Lower lobe of right lung (tissue), 2 donors: Measurements from ENCODE around the gene CNPY4. TPM values are rescaled to one million over a fixed set of nuclear protein-coding genes. Genes with fewer than 3 reads are reported as not detected.

Source experiments
- ATAC-seq, 2 donors: fragments of 200-7000 bp; cut with Tn5 transposase; one replicate each; pipeline ENCODE4 v1.9.1; 2020 to 2022; ENCODE audit warnings: mild to moderate bottlenecking in 2 of 2, moderate library complexity in 2 of 2
- DNase-seq: peaks from one replicate; pipeline ENCODE4 v3.0.0-alpha.2; 2020
- H3K27ac ChIP-seq: fragments of 200-600 bp; one replicate; pipeline ENCODE4 v1.8.0; 2022
- H3K27me3 ChIP-seq: fragments of 200-600 bp; one replicate; pipeline ENCODE4 v1.8.0; 2022; ENCODE audit warnings: low read depth
- H3K36me3 ChIP-seq: fragments of 200-600 bp; one replicate; pipeline ENCODE4 v1.8.0; 2022; ENCODE audit warnings: mild to moderate bottlenecking
- H3K4me1 ChIP-seq: fragments of 200-600 bp; one replicate; pipeline ENCODE4 v1.8.0; 2022
- H3K4me3 ChIP-seq: fragments of 200-600 bp; one replicate; pipeline ENCODE4 v1.8.0; 2022; ENCODE audit warnings: mild to moderate bottlenecking
- H3K9me3 ChIP-seq: fragments of 200-600 bp; one replicate; pipeline ENCODE4 v1.8.0; 2022
- intact Hi-C: fragments of 100-400 bp; cut with DNase I; formaldehyde crosslinking; loops from one replicate; pipeline ENCODE4 v1.11.0; 2022
- long read RNA-seq: library from polyadenylated mRNA; unstranded; transcript quantifications from one replicate; pipeline ENCODE4 v2.0.0, GENCODE V29; 2021
- total RNA-seq: library from RNA; stranded (reverse); fragmentation: NEBNext Ultra II Directional; extraction: Animal tissue kit (Norgen Biotek cat#: 25700); gene quantifications from one replicate; pipeline ENCODE4 v1.2.1, GENCODE V29; 2021
- TF ChIP-seq, protein P1 (sequence below): fragments of 200-600 bp; IDR thresholded peaks from one replicate; pipeline ENCODE4 v1.8.0; 2022; ENCODE audit warnings: antibody characterized with exemption, mild to moderate bottlenecking
- donor health status: DM: no; HTN: yes; CAD: no; lungs with severe emphysema.

The CNPY4 gene, protein sequence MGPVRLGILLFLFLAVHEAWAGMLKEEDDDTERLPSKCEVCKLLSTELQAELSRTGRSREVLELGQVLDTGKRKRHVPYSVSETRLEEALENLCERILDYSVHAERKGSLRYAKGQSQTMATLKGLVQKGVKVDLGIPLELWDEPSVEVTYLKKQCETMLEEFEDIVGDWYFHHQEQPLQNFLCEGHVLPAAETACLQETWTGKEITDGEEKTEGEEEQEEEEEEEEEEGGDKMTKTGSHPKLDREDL
- total RNA-seq = 10.5 TPM
- long read RNA-seq, transcript CNPY4-201 (6 exons, 1,502 nt) = major isoform, 7 of 11 reads
- long read RNA-seq, partial matches to known transcripts = 1 of 11 reads
- long read RNA-seq, other reads (novel, unspliced or antisense) = 3 of 11 reads

DNA sequence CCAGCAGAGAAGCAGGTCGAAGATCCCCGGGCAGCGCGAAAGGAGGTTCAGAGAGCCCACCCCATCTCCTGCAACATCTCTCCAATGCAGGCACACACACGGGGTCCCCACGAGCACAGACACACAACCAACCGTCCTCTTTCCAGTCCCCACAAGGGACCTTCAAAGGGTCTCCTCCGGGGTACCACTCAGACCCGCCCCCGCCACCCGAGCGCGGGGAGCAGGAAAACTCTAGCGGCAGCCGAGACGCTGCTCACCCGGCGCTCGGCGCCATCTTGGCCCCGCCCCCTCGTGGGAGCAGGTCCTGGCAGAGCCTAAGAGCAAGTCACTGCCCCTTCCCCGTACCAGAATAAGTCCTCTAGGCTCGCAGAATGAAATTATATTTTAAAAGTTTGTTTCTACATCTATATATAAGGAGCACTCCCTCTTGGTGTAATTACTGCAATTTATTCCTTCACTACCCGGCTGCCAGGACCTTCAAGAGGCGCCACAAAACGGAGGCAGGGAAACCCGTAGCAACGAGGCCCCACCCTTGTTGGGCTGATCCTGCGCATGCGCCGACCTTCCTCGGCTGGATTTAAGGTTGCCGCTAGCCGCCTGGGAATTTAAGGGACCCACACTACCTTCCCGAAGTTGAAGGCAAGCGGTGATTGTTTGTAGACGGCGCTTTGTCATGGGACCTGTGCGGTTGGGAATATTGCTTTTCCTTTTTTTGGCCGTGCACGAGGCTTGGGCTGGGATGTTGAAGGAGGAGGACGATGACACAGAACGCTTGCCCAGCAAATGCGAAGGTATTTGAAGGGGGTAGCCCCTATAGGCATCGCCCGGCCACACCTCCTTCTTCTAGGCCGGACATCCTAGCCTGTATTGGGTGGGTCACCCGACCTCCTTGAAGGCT lies at the start of gene CNPY4, which contains the start of gene TAF6:
Gene CNPY4 (plus strand): TSS at position 563 of the 898 bp plus-strand sequence. CDS start 111 bp downstream, at position 674.
Gene TAF6 (minus strand): TSS at position 287 of the 898 bp plus-strand sequence. CDS start 5,149 bp downstream, outside the sequence.
- intact Hi-C loops = no loop called here

DNA sequence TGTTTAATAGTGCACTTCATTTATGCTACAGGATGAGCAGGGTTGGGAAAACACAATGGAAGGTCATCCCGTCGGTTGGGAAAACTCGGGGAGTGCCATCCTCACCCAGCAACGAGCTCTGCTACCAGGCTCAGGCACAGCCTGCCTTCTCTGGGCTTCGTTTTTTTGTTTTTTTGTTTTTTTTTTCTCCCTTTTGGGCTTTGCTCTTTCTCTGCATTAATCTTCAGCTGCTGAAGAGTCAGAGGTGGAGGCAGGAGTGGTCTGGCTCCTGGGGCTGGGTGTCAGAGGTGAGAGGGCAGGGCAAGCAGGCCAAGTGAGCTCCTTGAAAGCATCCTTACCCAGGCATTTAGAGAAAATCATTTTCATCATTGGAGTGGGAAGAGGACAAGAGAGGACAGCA lies 49.4 kb upstream of the CNPY4 start:
- Histone ChIP-seq H3K27ac (no peak overlapping the region), H3K36me3 (peaks cover 68% of the 10 kb centered on the region), H3K27me3 (no peaks in the 10 kb centered on the region), H3K4me3 (no peak overlapping the region), H3K9me3 (peaks cover 28% of the 10 kb centered on the region), H3K4me1 (peaks cover 8% of the 10 kb centered on the region)
- ATAC-seq (no peak), DNase-seq (no peak)
- intact Hi-C loops = no loop called here
- TF ChIP-seq, protein P1, sequence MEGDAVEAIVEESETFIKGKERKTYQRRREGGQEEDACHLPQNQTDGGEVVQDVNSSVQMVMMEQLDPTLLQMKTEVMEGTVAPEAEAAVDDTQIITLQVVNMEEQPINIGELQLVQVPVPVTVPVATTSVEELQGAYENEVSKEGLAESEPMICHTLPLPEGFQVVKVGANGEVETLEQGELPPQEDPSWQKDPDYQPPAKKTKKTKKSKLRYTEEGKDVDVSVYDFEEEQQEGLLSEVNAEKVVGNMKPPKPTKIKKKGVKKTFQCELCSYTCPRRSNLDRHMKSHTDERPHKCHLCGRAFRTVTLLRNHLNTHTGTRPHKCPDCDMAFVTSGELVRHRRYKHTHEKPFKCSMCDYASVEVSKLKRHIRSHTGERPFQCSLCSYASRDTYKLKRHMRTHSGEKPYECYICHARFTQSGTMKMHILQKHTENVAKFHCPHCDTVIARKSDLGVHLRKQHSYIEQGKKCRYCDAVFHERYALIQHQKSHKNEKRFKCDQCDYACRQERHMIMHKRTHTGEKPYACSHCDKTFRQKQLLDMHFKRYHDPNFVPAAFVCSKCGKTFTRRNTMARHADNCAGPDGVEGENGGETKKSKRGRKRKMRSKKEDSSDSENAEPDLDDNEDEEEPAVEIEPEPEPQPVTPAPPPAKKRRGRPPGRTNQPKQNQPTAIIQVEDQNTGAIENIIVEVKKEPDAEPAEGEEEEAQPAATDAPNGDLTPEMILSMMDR = no peak

More for the DNA sequence above, at the start of gene CNPY4, which contains the start of gene TAF6:
- peak within 1 kb of the TSS; percentile 80 for H3K4me3 ChIP-seq
- peaks cover 18% of the 10 kb centered on the region for H3K4me1 ChIP-seq
- peak within 1 kb of the TSS; percentile 93 for H3K27ac ChIP-seq
- no peaks in the 10 kb centered on the region for H3K9me3 ChIP-seq
- DNase-seq (peak; percentile 96), ATAC-seq (peak; percentile 94 to 96)
- no peaks in the 10 kb centered on the region for H3K36me3 ChIP-seq
- H3K27me3 ChIP-seq = no peaks in the 10 kb centered on the region
- TF ChIP-seq, protein P1 = peak; percentile 5

DNA sequence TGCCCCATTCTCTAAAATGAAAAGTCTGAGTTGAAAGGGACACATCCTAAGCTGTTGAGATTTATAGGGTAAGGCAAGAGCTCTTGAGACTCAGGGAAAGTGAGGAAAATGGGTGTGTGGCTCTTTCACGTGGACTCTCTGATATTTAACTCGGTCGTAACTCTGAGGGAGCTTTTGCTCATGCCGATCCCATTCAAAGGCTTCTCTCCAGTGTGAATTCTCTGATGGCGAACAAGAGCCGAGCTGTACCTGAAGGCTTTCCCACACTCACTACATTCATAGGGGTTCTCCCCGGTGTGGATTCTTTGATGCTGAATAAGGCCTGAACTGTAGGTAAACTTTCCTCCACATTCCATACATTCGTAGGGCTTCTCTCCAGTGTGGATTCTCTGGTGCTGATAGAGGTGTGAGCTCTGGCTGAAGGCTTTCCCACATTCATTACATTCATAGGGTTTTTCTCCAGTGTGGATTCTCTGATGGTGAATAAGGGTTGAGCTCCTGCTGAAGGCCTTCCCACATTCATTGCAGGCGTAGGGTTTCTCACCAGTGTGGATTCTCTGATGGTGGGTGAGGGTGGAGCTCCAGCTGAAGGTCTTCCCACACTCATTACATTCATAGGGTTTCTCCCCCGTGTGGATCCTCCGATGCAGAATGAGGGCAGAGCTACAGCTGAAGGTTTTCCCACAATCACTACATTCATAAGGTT lies 48.3 kb upstream of the CNPY4 start:
- intact Hi-C loops = no loop called here
- no peaks in the 10 kb centered on the region for H3K27me3 ChIP-seq
- no peak overlapping the region for H3K27ac ChIP-seq
- DNase-seq (no peak), ATAC-seq (no peak)
- no peaks in the 10 kb centered on the region for H3K4me1 ChIP-seq
- TF ChIP-seq, protein P1 = no peak
- H3K36me3 ChIP-seq = peaks cover 80% of the 10 kb centered on the region
- peaks cover 28% of the 10 kb centered on the region for H3K9me3 ChIP-seq
- H3K4me3 ChIP-seq = no peak overlapping the region

DNA sequence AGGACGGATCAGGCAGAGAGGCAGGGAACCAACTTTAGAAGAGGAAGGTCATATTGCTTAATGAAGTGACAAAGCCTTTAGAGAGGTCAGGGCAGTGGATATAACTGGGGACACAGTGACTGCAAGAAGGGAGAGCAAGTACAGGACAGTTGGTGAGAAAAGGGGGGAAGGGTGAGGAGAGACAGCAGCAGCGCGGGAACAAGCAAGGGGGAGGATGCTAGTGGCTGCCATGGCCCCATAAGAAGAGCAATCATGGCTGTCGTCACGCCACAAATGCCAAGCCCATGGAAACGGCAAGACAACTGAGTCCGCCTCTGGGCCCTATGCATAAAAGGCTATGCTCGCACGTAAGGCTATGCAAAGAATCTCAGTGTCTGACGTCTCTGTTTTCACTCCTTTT lies 47.0 kb upstream of the CNPY4 start:
- Histone ChIP-seq H3K27ac (no peak overlapping the region), H3K4me3 (no peak overlapping the region), H3K9me3 (peaks cover 28% of the 10 kb centered on the region), H3K27me3 (no peaks in the 10 kb centered on the region), H3K4me1 (no peaks in the 10 kb centered on the region), H3K36me3 (peaks cover 89% of the 10 kb centered on the region)
- TF ChIP-seq, protein P1 = no peak
- no peak for DNase-seq
- no peak for ATAC-seq
- intact Hi-C loops = no loop called here

DNA sequence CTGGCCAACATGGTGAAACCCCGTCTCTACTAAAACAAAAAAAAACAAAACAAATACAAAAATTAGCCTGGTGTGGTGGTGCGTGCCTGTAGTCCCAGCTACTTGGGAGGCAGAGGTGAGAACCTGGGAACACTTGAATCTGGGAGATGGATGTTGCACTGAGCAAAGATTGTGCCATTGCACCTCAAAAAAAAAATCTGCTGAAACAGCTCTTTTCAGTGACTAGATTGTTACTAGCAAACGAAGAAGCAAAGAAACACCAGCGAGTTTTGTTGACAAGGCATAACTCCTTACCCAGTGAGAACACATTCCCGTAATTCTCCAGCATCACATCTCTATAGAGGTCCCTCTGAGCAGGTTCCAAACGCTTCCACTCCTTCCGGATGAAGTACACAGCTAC lies 44.6 kb upstream of the CNPY4 start:
- no peaks in the 10 kb centered on the region for H3K27me3 ChIP-seq
- H3K36me3 ChIP-seq = peaks cover 98% of the 10 kb centered on the region
- H3K9me3 ChIP-seq = peaks cover 28% of the 10 kb centered on the region
- no peak for ATAC-seq
- DNase-seq = no peak
- intact Hi-C loops = no loop called here
- H3K27ac ChIP-seq = no peak overlapping the region
- TF ChIP-seq, protein P1 = no peak
- H3K4me3 ChIP-seq = no peak overlapping the region
- peaks cover 11% of the 10 kb centered on the region for H3K4me1 ChIP-seq
